HG03354 (cell line): ENCODE measurements around the gene KLHDC8A.
A peak's percentile ranks its signal among the peaks of the same experiment; 100 is the strongest.

Experiments
- ATAC-seq: cut with Tn5 transposase; IDR thresholded peaks from one replicate; pipeline ENCODE4 v1.9.1; 2021; ENCODE audit warnings: mild to moderate bottlenecking; ENCODE audit not compliant: unreplicated experiment, poor library complexity, severe bottlenecking

Gene KLHDC8A

DNA sequence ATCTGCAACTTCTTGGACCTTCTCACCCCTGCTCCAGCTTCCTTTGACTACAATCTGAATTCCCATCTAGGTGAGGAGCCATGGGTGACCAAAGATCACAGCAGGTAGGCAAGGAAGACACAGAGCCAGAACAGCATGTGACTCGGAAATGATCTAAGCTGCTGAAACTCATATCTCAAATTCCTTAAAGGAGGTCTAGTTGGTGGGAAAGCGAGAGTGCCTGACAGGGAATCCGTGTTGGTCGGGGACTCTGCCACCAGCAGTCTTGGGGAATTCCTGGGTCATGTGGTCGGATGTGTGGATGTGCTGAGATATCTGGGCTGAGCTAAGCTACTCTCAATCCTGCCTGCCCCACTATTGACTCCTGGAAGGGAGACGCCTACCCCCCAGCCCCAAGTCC lies 31.9 kb downstream of the KLHDC8A start:
- no peak for ATAC-seq

DNA sequence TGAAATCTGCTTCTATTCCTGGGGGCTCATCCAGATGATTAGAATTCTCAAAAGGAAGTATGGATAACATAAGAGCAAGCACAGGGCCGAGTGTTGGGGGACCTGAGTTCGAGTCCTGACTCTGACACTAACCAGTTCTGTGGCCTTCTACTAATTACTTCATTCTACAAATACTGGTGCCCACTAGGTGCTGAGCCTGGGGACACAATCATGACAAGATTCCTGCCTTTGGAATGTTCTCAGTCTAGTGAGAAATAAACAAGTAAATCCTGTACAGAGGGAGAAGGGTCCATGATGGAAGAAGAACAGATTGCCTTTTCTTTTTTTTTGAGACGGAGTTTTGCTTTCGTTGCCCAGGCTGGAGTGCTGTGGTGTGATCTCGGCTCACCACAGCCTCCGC lies 32.9 kb downstream of the KLHDC8A start:
- no peak for ATAC-seq

DNA sequence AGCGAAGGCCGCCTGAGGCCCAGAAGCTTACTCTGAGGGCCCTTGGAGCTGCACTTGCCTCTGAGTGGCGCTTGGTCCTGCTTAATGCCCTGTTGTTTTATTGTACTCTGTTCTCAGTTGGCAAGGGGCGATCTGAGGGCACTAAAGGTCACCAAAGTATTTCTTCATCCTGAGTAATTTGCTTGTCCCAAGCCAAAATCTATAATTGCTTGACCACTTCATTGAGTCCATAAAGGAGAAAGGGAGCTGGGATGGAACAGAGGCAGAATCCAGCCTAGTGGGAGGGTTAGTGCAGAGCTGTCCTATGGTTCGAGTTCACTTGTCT lies 34.8 kb downstream of the KLHDC8A start:
- no peak for ATAC-seq

DNA sequence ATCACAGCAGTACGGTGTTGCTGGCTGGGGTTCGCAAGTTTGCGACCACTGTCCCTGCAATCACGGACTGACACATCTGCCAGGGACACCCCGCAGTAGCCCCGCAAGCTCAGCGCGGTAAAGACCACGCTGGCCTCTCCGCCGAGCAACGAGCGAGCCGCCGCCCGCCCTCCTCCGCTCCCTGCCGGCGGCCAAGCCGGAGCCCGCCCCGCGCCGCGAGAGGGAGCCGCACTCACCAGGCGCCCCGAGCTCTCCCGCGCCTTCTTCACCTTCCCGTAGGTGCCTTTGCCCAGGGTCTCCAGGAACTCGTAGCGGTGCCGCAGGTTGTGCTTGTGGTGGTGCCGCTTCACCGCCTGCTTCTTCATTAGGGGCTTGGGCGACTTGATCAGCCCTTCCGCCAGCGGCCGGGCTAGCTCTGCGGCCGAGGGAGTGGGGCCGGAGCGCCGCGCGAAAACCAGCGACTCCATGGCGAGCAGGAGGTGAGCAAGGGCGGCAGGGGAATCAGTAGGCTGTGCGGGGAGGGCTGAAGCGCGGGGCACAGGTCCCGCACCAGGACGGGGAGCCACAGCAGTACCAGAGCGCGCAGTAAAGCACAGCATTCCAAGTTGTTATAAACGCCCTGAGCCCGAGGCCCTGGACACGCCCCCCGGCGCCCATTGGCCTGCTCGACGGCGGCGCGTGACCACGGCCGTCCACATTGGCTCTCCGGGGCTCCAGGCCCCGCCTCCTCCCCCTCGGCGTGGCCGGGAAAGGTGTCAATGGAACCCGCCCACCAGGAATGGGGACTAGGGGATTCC lies 35.4 kb downstream of the KLHDC8A start, which contains the start of gene NUAK2:
TSS of gene NUAK2 (minus strand) at position 584 of the 797 bp plus-strand sequence. CDS start at position 467, 117 bp downstream.
- no peak for ATAC-seq

DNA sequence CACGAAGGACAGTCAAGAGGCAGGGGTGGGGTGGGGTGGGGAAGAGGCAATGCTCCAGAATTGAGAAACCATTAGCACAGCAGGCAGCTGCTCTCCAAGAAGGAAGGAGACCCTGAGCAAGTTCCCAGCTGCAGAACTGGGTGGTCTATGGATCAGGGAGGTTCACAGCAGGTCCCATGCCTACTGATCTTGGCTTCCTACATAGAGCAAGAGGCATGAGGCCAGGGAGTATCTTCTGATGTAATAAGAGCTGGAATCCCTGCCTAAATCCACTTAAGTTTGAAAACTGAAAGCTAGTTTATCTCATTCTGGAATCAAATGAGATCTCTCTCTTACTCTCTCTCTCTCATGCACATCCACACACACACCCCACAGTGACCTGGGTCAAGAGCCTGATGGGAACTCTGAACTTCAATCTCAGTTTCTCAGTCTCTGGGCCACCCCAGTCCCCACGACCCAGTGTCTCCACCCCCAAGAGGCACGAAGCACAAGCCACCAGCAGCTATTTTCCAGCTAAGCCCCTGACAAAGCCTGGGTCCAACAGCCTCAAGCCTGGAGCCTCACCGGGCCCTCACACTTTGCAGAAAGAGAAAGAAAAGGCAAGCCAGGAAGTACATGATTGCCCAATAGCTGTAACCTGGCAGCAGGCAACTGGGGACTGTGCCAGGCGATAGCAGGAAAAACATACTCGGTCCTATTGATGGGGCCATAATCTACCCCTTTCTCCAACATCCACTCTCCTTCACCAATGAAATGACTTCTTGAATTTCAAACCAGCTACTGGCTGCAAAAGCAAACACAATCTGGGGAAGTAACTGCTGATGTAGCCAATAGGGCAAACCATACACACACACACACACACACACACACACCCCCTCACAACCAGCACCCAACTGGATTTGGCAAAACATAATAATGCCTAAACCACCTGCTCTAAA lies 37.4 kb downstream of the KLHDC8A start:
- ATAC-seq: no peak

DNA sequence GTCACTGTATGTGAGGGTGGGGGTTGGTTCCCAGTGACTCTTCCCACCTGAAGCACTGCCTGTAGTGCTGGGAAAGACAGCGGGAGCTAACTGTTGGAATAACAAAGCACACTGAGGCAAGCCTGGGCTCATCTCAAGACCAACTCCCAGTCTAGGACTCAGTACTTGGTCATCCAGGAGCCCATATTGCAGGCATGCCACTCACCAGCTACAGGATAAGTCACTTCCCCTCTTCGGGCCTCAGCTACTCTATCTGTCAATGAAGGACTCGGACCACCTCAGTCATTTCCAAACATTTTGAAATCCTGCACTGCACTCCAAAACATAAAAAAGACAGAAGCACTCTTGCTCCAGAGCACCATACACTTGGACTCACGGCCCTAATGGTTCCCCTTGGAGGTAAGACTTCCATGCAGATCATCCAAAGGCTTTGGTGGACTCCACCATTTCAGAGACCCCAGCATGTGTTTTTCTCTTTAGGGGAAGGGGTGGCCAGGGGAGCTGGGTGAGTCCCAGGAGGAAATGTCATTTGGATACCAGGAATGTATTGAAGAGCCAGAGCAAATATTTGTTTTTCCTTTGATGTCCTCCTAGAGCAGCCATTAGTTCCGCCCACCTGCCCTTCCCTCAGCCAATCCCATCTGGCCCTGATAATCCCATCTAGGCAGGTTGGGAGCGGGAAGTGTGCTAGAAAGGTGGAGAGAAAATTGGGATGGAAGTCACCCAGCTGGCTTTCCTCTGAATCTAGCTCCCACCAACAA lies 38.3 kb downstream of the KLHDC8A start:
- ATAC-seq: no peak

DNA sequence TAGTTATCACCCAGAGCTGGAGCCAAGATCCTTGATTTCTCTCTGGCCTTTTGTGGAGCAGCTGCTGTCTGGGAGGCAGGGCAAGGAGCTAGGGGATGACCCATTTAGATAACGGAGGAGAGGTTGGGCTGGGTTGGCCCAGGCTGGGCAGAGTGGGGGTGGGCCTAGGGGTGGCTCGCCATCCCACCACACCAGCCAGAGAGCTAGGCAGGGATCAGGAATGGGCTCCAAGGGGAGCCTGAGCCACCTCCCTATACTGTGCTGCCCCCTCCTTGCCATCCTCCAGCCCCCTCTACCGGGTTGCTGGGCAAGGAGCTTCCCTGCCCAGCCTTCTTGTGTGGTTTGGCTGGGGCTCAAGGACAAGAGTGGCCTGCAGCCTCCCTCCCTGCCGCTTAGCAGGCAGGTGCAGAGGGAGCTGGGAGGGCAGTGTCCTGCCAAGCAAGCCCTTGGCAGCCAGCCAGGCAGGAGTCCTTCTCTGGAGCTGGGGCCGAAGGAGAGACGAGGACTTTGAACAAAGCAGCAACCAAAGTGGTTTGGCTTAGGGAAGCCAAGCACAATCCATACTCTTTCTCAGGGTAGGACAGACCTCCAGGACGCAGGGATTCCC lies 39.3 kb downstream of the KLHDC8A start:
- no peak for ATAC-seq

DNA sequence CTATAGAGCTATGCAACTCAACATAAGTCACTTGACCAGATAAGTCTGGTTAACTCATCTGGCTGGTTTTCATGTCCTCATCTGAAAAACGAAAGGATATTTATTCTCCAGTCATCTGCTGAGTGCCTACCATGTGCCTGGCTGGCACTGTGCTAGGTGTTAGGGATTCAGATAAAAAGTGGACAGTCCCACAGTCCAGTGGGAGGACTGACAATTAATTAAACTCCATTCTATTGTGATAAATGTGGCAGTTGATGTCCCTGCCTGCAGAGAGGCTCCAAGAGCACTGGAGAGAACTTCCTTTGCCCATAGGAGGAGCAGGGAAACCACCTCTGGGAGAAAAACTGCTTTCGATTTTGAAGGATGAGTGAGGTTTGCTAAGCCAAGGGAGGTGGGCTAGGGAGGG lies 40.6 kb downstream of the KLHDC8A start:
- ATAC-seq: no peak

DNA sequence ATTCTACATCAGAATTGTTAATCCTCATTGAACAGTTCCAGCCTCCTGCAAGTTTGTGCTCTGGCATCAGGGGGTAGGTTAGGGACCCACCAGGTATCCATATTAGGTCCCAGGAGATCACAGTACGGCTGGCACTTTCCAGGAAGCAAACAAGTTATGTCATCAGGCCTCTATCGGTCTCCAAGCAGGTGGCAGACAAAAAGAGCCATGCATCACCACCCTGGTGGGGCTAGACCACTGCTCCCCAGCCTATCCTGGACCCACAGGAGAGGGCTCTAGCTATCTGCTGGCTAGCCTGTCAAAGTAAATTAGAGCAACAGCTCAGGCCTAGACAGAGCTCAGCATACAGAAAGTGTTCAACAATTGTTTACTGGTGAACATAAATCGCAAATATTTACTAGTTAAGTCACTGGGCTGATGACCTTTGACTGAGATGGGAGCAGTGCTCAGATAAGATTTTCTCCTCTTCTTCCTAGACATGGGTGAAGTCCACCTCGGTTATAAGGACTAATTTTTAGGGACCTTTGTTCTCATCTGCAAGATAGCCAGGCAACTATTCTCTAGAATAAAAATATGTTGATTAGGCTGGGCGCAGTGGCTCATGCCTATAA lies 41.6 kb downstream of the KLHDC8A start:
- ATAC-seq: no peak

DNA sequence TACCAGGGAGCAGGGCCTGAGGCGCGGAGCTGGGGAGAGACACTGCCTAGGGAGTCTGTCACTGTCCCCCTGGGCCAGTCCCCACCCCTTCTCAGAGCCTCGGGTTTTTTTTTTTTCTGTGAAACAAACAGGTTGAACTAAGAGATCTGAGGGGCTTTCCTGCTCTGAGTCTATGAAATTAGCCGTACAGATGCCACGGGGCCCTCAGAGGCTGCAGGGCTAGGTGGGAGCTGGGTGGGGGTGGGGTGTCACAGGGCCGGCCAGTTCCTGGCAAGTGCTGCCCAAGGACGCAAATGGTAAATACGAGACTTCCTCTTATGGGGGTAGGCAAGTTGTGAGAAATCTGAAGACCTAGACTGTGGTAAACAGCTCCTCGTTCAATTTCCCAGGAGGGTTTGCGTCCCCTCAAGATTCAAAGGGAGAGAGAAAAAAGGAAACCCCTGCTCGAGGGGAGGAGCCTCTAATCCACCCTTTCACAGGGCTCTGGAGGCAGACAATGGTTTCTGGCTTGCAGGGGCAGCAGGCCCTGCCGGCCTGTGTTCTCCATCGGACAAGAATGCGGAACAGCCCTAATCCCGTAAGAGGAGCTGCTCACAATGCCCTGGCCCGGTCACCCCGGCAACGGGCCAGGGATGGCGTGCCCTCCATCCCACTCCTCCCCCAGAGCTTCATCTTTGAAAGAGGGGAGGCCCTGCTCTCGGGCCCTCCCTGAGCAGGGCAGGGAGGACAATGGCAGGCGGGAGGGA lies 43.0 kb downstream of the KLHDC8A start:
- ATAC-seq: peak; percentile 56

DNA sequence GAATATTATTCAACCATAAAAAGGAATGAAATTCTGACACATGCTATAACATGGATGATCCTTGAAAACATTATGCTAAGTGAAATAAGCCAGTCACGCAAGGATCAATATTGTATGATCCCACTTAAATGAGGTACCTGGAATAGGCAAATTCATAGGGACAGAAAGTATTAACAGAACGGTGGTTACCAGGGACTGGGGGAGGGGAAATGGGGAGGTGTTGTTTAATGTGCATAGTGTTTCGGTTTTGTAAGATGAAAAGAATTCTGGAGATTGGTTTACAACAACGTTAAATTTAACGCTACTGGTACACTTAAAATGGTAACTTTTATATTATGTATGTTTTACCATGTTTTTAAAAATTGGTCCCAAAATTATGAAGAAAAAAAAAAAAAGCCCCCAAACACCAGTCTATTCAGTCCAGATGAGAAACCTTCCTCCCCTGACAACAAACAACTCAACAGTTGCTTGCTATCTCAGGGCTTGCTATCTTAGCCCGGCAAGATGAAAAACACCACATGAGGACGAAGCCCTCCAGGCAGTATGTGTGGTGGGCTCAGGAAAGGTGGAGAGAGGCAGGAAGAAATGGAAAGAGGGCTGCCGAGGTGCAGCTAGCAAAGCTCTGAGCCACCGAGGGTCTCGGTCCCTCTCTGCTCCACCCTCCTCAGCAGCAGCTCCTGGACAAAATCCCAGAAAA lies 43.7 kb downstream of the KLHDC8A start:
- ATAC-seq: no peak

DNA sequence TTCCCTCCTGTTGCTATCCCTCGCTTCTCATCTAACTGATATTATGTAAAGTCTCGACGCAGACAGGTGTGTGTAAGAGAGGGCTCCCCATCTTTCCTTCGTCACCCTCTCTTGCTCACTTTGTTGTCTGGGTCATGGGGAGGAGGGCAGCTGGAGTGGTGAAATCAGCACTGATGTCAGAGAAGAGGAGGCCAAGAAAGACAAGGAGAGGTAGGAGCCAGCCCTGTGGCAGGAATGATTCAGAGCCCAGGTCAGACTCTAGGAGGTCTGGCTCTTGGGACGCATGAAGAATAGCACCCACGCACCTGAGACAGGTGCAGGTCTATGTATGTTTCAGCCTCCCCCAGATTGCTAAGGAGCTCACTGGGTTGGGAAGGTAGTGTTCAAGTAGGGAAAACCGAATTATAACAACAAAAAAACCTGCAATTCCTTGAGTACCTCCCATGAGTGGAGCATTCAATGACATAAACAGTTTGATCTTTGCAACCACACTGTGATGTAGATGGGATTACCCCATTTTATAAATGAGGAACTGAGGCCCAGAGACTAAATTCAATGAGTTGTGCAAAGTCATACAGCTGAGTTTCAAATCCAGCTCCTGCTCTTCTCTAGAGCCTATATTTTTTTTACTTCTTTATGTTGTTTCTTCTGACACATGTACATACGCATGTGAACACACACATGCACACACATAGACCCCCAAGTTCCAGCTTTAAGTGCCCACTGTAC lies 45.6 kb downstream of the KLHDC8A start:
- ATAC-seq: no peak

DNA sequence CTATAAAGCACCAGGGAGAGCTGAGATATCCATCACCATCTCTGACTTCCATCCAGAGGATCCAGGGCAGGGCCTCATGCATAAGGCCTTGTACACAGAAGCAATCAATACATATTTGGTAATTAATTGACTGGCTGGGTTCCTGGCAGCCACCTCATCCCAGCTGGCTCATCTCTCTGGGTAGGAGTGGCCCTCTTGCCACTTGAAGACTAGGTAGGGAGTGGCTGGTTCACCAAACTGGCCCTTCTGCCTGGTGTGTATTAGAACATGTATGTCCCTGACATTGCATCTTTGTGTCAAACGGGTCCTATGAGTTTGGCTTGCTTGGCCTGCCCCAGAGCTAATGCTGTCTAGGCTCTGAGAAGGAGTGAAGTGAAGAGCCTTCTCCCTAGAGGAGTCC lies 47.0 kb downstream of the KLHDC8A start:
- ATAC-seq: no peak

DNA sequence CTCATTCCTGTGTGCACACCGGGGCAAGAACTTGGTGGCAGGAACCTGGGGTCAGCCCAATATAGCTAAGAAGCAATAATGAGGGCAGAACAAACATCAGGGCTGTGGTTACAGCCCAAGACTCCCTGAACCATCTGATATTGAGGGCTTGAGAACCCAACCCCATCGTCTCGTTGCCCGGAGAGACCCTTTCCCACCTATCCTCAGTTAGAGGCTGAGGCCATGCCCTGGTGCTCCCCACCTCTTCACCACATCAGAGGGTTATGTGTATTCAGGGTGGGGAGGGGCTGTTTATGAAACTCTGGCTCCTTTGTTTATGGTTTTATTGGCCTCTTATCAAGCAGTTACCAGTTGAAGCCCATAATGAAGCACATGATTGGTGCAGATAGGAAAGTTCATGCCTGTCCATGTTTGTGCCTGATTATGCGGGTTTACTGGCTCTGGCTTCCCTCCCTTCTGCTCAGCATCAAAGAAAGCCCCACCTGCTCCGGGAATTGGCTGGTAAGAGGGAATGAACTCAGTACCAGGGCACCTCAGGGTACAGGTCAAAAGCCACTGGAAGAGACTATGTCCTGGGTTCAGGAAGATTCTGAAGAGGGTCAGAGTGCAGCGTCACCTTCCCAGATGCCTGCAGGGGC lies 49.7 kb downstream of the KLHDC8A start:
- no peak for ATAC-seq

DNA sequence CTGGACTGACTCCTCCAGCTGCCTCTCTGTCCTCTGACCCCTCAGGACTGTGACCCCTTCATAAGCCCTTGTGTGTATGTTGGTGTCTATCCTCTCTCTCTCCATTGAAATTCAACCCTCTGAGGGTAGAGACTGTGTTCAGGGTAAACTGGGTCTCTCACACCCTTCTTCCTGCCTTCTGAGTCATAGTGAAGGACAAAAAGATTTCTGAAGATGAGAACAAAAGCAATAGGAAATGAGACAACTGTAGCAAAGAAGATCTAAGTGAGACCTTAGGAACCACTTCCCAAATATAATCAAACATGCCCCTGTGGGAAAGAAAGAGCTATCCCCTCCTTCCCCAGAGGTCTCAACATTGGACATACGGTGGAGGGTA lies 52.0 kb downstream of the KLHDC8A start:
- no peak for ATAC-seq

DNA sequence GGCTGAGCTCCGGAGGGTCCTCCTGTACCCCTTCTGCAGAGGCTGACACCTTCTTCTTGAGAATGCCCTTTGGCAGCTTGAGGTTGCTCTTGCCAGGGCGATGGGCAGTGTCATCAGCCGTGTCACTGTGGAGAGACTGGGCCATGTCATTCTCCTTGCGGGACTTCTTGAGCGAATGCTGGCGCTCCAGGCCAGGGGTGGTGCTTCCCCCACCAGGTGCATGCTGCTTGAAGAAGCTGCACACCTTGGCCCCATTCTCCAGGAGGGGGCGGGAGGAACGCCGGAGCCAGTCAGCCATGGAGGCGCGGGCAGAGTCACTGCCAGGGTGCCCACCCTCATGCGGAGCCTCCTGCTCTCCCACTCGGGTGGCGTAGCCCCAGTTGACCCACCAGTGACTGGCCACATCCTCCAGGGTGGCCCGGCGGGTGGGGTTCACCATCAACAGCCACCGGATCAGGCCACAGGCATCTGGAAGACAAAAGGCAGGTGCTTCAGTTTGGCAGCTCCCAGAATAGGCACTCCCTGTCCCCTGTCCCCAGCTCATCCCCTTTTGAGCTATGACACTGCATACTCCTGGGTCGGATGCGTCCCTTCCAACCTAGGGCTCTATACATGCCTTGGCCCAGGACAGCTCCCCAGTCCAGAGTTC lies 52.6 kb downstream of the KLHDC8A start:
- ATAC-seq: no peak
